Tibial nerve (tissue), 4 donors: ENCODE measurements around the gene SCEL.

Experiments used
- EP300 ChIP-seq, 2 donors: sonication (generic); formaldehyde crosslinking; IDR thresholded peaks; one replicate each; pipeline ENCODE4 v1.6.1; 2017; ENCODE audit warnings: antibody characterized with exemption in 2 of 2, mild to moderate bottlenecking in 1 of 2
- POLR2A ChIP-seq, 2 donors: fragments of 450-650 bp; IDR thresholded peaks; one replicate each; pipeline ENCODE4 v1.6.1; 2017; ENCODE audit warnings: antibody characterized with exemption in 2 of 2, mild to moderate bottlenecking in 2 of 2, moderate library complexity in 2 of 2
- TF ChIP-seq, protein P1 (sequence below), 5 experiments: fragments of 200-600 bp in 3 of 5; fragments of 450-650 bp in 2 of 5; sonication (generic) in 3 of 5; IDR thresholded peaks; one replicate each; pipeline ENCODE4 v1.5.1; 2016 to 2019; ENCODE audit warnings: antibody characterized with exemption in 5 of 5, mild to moderate bottlenecking in 3 of 5, moderate library complexity in 2 of 5

DNA sequence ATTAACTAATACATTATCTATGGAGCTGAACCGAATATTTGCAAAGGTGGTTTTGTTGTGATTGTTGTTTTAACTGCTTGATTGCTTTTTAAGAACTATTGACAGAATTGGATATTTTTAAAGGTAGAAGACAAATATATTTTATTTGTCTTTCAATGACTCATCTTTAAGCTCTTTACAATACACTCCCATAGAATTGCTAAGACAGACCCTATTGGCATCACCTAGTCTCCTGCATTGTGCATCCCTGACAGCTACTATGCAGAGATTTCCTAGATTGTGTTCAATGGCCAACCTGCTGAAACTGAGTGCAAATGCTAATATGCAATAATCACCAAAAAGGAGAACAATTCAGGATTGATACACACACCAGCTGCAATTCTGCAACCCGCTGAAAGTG, 19.7 kb upstream of the SCEL start:
- TF ChIP-seq POLR2A (IDR thresholded peaks at IDR 0.05), result no peak
- TF ChIP-seq, protein P1, sequence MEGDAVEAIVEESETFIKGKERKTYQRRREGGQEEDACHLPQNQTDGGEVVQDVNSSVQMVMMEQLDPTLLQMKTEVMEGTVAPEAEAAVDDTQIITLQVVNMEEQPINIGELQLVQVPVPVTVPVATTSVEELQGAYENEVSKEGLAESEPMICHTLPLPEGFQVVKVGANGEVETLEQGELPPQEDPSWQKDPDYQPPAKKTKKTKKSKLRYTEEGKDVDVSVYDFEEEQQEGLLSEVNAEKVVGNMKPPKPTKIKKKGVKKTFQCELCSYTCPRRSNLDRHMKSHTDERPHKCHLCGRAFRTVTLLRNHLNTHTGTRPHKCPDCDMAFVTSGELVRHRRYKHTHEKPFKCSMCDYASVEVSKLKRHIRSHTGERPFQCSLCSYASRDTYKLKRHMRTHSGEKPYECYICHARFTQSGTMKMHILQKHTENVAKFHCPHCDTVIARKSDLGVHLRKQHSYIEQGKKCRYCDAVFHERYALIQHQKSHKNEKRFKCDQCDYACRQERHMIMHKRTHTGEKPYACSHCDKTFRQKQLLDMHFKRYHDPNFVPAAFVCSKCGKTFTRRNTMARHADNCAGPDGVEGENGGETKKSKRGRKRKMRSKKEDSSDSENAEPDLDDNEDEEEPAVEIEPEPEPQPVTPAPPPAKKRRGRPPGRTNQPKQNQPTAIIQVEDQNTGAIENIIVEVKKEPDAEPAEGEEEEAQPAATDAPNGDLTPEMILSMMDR (IDR thresholded peaks at IDR 0.05), result no peak
- no peak for TF ChIP-seq EP300 (IDR thresholded peaks at IDR 0.05)
